Keratinocyte (primary cell): Measurements from ENCODE around the gene HNRNPK. TPM values are rescaled to one million over a fixed set of nuclear protein-coding genes. Genes with fewer than 3 reads are reported as not detected.

Source experiments
- DNase-seq: peaks from one replicate; pipeline ENCODE4 v3.0.0-alpha.2; 2011; ENCODE audit warnings: low read depth, missing footprints, low spot score
- FAIRE-seq: peaks from 2 replicates; lab custom pipeline; 2011; peaks lifted over from hg19 to GRCh38; lab: Jason Lieb, UNC
- H2AFZ ChIP-seq: 2 replicates; pipeline ENCODE4 v1.6.0; 2012; ENCODE audit warnings: low read length, control low read depth, inconsistent platforms; ENCODE audit not compliant: control insufficient read depth
- H3K27ac ChIP-seq: 2 replicates; pipeline ENCODE4 v1.5.1; 2011; ENCODE audit warnings: low read length; ENCODE audit not compliant: control insufficient read depth, insufficient read depth
- H3K27me3 ChIP-seq: 3 replicates; pipeline ENCODE4 v1.6.0; 2011; ENCODE audit warnings: low read length; ENCODE audit not compliant: control insufficient read depth, insufficient read depth; ENCODE audit errors: extremely low read depth
- H3K36me3 ChIP-seq, 2 experiments: 2 replicates in 1 of 2; 3 replicates in 1 of 2; pipeline ENCODE4 v1.5.1; 2011; ENCODE audit warnings: low read length in 2 of 2, mild to moderate bottlenecking in 1 of 2; ENCODE audit not compliant: control insufficient read depth in 2 of 2, insufficient read depth in 2 of 2; ENCODE audit errors: extremely low read depth in 1 of 2
- H3K4me1 ChIP-seq: 3 replicates; pipeline ENCODE4 v1.5.1; 2011; ENCODE audit warnings: low read length; ENCODE audit not compliant: control insufficient read depth, insufficient read depth; ENCODE audit errors: extremely low read depth
- H3K4me2 ChIP-seq: 3 replicates; pipeline ENCODE4 v1.6.0; 2011; ENCODE audit warnings: low read depth, low read length; ENCODE audit not compliant: control insufficient read depth, insufficient read depth; ENCODE audit errors: extremely low read depth
- H3K4me3 ChIP-seq, 3 experiments: fragments of 200-600 bp in 1 of 3; sonication (generic) in 1 of 3; 2 replicates in 2 of 3; 3 replicates in 1 of 3; pipeline ENCODE4 v1.5.1; 2011 to 2016; ENCODE audit warnings: low read length in 3 of 3, mild to moderate bottlenecking in 3 of 3, control low read depth in 2 of 3, inconsistent platforms in 1 of 3, low read depth in 1 of 3, mixed read lengths in 1 of 3, mixed run types in 1 of 3, moderate library complexity in 1 of 3; ENCODE audit not compliant: control insufficient read depth in 2 of 3, insufficient read depth in 2 of 3; ENCODE audit errors: extremely low read depth in 1 of 3
- H3K79me2 ChIP-seq: 2 replicates; pipeline ENCODE4 v1.6.0; 2012; ENCODE audit warnings: low read length; ENCODE audit not compliant: control insufficient read depth, insufficient read depth
- H3K9ac ChIP-seq: 3 replicates; pipeline ENCODE4 v1.6.0; 2011; ENCODE audit warnings: low read length; ENCODE audit not compliant: control insufficient read depth, insufficient read depth; ENCODE audit errors: extremely low read depth
- H3K9me1 ChIP-seq: 3 replicates; pipeline ENCODE4 v1.6.0; 2011; ENCODE audit warnings: low read length; ENCODE audit not compliant: control insufficient read depth, insufficient read depth; ENCODE audit errors: extremely low read depth
- H3K9me3 ChIP-seq: 2 replicates; pipeline ENCODE4 v1.5.1; 2012; ENCODE audit warnings: low read depth, low read length; ENCODE audit not compliant: control insufficient read depth
- H4K20me1 ChIP-seq: 3 replicates; pipeline ENCODE4 v1.6.0; 2011; ENCODE audit warnings: low read length; ENCODE audit not compliant: control insufficient read depth, insufficient read depth; ENCODE audit errors: extremely low read depth
- EZH2 ChIP-seq: IDR thresholded peaks from one replicate; pipeline ENCODE4 v1.6.1; 2012; ENCODE audit warnings: inconsistent platforms, mild to moderate bottlenecking, low read length, moderate library complexity
- dilution Hi-C: fragments of 300-500 bp; cut with MboI; formaldehyde crosslinking; loops from one replicate; pipeline ENCODE4 v1.7.0; 2020; ENCODE audit warnings: low sequenced_read_pairs; ENCODE audit not compliant: extremely low pct_ligation_motif_present
- polyA plus RNA-seq, 5 experiments: library from polyadenylated mRNA; depleted of rRNA in 3 of 5; stranded (reverse) in 3 of 5; stranded (forward) in 1 of 5; unstranded in 1 of 5; fragments of >200 nt; gene quantifications; 1 replicate in 1 of 5; 2 replicates in 3 of 5; 3 replicates in 1 of 5; pipeline versions ENCODE4 v1.2.1 to v1.2.3, GENCODE V29; 2011 to 2012; ENCODE audit warnings: missing spikeins in 2 of 5, low read depth in 1 of 5, low replicate concordance in 1 of 5
- TF ChIP-seq, protein P1 (sequence below), 3 experiments: IDR thresholded peaks in 1 of 3; conservative IDR thresholded peaks in 1 of 3; optimal IDR thresholded peaks in 1 of 3; 2 replicates in 2 of 3; 3 replicates in 1 of 3; pipeline versions ENCODE3 to v1.5.1; 2011; ENCODE audit warnings: low read length in 3 of 3, mild to moderate bottlenecking in 3 of 3, moderate library complexity in 2 of 3, control low read depth in 1 of 3, inconsistent platforms in 1 of 3; ENCODE audit not compliant: insufficient read depth in 2 of 3; ENCODE audit errors: extremely low read depth in 1 of 3

The HNRNPK gene
- polyA plus RNA-seq, 1 donor (not counting 4 experiments of a cell fraction or from before 2014, with no cell fraction given) = 661 TPM

GRCh38 chr9:84003246-84003645 lies 23.2 kb upstream of the HNRNPK start:
- Histone ChIP-seq H3K79me2 (no peaks in the 10 kb centered on the region), H3K4me1 (peaks cover 5% of the 10 kb centered on the region), H3K9me3 (no peaks in the 10 kb centered on the region), H3K9ac (no peak overlapping the region), H2AFZ (no peak overlapping the region), H3K4me3 (no peak overlapping the region), H3K27me3 (no peaks in the 10 kb centered on the region), H3K4me2 (no peak overlapping the region), H3K9me1 (no peaks in the 10 kb centered on the region), H4K20me1 (no peaks in the 10 kb centered on the region), H3K27ac (no peak overlapping the region), H3K36me3 (peaks cover 0 to 3% of the 10 kb centered on the region in 2 experiments)
- dilution Hi-C loops = no loop called here
- FAIRE-seq = no peak
- no peak for DNase-seq
- TF ChIP-seq, protein P1, sequence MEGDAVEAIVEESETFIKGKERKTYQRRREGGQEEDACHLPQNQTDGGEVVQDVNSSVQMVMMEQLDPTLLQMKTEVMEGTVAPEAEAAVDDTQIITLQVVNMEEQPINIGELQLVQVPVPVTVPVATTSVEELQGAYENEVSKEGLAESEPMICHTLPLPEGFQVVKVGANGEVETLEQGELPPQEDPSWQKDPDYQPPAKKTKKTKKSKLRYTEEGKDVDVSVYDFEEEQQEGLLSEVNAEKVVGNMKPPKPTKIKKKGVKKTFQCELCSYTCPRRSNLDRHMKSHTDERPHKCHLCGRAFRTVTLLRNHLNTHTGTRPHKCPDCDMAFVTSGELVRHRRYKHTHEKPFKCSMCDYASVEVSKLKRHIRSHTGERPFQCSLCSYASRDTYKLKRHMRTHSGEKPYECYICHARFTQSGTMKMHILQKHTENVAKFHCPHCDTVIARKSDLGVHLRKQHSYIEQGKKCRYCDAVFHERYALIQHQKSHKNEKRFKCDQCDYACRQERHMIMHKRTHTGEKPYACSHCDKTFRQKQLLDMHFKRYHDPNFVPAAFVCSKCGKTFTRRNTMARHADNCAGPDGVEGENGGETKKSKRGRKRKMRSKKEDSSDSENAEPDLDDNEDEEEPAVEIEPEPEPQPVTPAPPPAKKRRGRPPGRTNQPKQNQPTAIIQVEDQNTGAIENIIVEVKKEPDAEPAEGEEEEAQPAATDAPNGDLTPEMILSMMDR (optimal IDR thresholded peaks at IDR 0.05 in 1 of 3, IDR thresholded peaks at IDR 0.05 in 1 of 3, conservative IDR thresholded peaks at IDR 0.05 in 1 of 3; ENCODE audit: extremely low read depth in 1 of 3, insufficient read depth in 2 of 3, low read length in 3 of 3) = no peak
- TF ChIP-seq EZH2 = no peak

DNA sequence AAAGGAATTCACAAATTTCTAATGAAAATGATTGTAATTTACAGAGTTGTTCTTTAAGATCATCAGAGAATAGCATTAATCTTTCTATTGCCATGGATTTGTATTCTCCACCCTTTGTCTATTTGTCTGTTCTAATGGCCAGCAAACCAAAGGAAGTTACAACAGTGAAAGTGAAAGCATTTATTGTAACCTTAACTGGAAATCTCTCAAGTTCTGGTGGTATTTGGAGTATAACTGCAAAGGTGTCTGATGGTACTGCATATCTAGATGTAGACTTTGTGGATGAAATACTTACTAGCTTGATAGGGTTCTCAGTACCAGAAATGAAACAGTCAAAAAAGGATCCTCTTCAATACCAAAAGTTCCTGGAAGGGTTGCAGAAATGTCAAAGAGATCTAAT lies 22.3 kb upstream of the HNRNPK start:
- H3K27ac ChIP-seq = no peak overlapping the region
- no peak for FAIRE-seq
- H2AFZ ChIP-seq = no peak overlapping the region
- H3K9ac ChIP-seq = no peak overlapping the region
- dilution Hi-C loops = no loop called here
- TF ChIP-seq, protein P1 (optimal IDR thresholded peaks at IDR 0.05 in 1 of 3, IDR thresholded peaks at IDR 0.05 in 1 of 3, conservative IDR thresholded peaks at IDR 0.05 in 1 of 3; ENCODE audit: extremely low read depth in 1 of 3, insufficient read depth in 2 of 3, low read length in 3 of 3) = no peak
- TF ChIP-seq EZH2 = no peak
- H3K4me2 ChIP-seq = no peak overlapping the region
- H3K4me1 ChIP-seq = peaks cover 5% of the 10 kb centered on the region
- H3K4me3 ChIP-seq = no peak overlapping the region
- peaks cover 0 to 3% of the 10 kb centered on the region in 2 experiments for H3K36me3 ChIP-seq
- no peaks in the 10 kb centered on the region for H3K9me1 ChIP-seq
- DNase-seq = no peak
- no peaks in the 10 kb centered on the region for H3K27me3 ChIP-seq
- H3K9me3 ChIP-seq = no peaks in the 10 kb centered on the region
- H4K20me1 ChIP-seq = no peaks in the 10 kb centered on the region
- H3K79me2 ChIP-seq = no peaks in the 10 kb centered on the region
